Astrocyte of the spinal cord (primary cell): ENCODE results near the gene NDUFS1.
"Not testable (repeated sequence)": the region's sequence is repeated elsewhere in the genome, so short reads cannot be mapped to it uniquely, and the experiment has no call there.

Experiments used
- DNase-seq: peaks from one replicate; pipeline ENCODE4 v3.0.0; 2011; ENCODE audit warnings: low read depth, low spot score
- H3K4me3 ChIP-seq: 2 replicates; pipeline ENCODE4 v1.5.1; 2011; ENCODE audit warnings: low read depth, mild to moderate bottlenecking, low read length, moderate library complexity
- in situ Hi-C: cut with HindIII; loops from 2 replicates; pipeline ENCODE4 v1.10.0; 2017; ENCODE audit warnings: low sequenced_read_pairs
- TF ChIP-seq, protein P1 (sequence below): IDR thresholded peaks from 2 replicates; pipeline ENCODE4 v1.5.1; 2012; ENCODE audit warnings: low read depth, mild to moderate bottlenecking, low read length, inconsistent platforms

The NDUFS1 gene

DNA sequence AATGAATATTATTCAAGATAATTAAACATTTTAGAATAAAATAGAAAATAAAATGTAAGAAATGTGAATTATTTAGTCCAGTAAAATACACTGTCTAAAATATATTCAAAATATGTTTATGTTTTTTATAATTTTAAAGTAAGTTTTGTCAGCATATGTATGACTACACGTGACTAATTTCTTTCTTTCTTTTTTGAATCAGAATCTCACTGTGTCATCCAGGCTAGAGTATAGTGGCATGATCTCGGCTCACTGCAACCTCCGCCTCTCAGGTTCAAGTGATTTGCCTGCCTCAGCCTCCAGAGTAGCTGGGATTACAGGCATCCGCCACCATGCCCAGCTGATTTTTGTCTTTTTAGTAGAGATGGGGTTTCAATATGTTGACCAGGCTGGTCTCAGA lies 54.2 kb downstream of the NDUFS1 start:
- TF ChIP-seq, protein P1, sequence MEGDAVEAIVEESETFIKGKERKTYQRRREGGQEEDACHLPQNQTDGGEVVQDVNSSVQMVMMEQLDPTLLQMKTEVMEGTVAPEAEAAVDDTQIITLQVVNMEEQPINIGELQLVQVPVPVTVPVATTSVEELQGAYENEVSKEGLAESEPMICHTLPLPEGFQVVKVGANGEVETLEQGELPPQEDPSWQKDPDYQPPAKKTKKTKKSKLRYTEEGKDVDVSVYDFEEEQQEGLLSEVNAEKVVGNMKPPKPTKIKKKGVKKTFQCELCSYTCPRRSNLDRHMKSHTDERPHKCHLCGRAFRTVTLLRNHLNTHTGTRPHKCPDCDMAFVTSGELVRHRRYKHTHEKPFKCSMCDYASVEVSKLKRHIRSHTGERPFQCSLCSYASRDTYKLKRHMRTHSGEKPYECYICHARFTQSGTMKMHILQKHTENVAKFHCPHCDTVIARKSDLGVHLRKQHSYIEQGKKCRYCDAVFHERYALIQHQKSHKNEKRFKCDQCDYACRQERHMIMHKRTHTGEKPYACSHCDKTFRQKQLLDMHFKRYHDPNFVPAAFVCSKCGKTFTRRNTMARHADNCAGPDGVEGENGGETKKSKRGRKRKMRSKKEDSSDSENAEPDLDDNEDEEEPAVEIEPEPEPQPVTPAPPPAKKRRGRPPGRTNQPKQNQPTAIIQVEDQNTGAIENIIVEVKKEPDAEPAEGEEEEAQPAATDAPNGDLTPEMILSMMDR, result no peak
- H3K4me3 ChIP-seq, result no peak overlapping the region
- no peak for DNase-seq
- in situ Hi-C loops, result no loop called here

DNA sequence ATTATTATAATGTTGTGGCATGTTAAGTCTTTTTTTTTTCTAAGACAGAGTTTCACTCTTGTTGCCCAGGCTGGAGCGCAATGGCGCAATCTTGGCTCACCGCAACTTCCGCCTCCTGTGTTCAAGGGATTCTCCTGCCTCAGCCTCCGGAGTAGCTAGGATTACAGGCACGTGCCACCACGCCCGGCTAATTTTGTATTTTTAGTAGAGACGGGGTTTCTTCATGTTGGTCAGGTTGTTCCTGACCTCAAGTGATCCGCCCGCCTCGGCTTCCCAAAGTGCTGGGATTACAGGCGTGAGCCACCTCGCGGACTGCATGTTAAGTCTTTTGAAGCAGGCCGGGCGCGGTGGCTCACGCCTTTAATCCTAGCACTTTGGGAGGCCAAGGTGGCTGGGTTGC lies 60.4 kb downstream of the NDUFS1 start:
- H3K4me3 ChIP-seq, DNase-seq, in situ Hi-C loops: not testable (repeated sequence)

DNA sequence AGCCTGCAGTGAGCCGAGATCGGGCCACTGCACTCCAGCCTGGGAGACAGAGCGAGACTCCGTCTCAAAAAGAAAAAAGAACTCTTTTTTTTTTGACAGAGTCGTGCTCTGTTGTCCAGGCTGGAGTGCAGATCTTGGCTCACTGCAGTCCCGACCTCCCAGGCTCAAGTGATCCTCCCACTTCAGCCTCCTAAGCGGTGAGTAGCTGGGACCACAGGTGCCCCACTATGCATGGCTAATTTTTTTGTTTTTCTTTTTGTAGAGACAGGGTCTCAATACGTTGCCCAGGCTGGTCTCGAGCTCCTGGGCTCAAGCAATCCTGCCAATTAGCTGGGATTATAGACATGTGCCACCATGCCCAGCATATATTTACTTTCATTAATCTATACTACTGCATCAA lies 60.8 kb downstream of the NDUFS1 start:
- in situ Hi-C loops, result no loop called here
- no peak for DNase-seq

GRCh38 chr2:206096876-206097275 lies 62.4 kb downstream of the NDUFS1 start:
- H3K4me3 ChIP-seq, result no peak overlapping the region
- DNase-seq, result no peak
- TF ChIP-seq, protein P1, result no peak
- in situ Hi-C loops, result no loop called here

More for the DNA sequence above, 60.8 kb downstream of the NDUFS1 start:
- TF ChIP-seq, protein P1, result no peak
- no peak overlapping the region for H3K4me3 ChIP-seq

DNA sequence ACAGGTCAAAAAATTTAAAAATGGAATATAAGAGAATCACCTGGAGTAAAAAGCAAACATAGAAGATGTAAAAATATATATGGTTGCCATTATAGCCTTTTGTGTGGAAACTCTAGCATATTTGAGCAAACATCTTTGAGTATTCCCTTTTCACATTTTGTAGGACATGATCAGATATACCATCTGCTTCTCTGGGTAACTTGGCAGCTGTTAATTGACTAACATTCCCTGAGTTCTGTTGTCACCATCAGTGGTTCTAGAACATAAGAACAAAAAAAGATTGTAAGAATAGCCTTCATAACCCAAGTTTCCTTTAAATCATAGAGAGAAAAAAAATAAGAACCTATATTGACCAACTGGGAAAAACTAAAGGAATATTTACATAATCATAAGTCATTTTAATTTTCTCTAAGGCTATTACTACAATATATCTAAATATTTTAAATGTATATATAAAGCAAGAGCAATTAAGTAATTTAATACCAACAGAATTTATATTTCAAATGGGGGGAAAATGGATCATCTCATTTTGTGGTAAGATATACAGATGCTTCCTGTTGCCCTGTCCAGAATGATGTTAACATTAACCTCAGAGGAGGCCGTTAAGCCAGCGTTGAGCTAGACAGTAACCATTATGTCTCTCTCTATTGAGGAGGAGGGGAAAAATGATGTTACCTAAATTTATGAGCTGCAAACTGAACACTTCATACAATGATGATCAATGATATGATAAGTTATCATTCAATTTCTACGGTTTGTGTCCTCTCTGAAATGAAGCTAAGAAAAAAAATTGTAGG lies 63.5 kb downstream of the NDUFS1 start:
- no peak for DNase-seq
- TF ChIP-seq, protein P1, result no peak
- in situ Hi-C loops, result no loop called here
- H3K4me3 ChIP-seq, result no peak overlapping the region

DNA sequence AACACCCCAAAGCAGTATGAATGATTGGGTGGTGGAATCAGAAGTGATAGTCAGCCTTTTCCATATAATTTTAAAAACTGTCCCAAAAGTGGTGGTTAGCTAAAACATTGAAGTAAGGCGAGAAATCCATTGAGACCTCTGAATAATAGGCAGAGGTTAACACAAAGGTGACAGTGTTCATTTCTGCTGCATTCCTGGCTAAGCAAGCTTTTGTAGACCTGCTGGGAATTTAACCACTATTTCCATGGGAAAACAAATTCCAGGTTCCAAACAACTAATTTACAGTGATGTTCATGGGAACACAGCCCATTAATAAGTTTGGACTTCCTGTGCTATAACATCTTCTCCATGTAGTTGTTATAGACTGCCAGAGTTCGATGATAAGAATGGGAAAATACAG lies 66.9 kb downstream of the NDUFS1 start:
- in situ Hi-C loops, result no loop called here
- H3K4me3 ChIP-seq, result no peak overlapping the region
- TF ChIP-seq, protein P1, result no peak
- DNase-seq, result peak; percentile 22

DNA sequence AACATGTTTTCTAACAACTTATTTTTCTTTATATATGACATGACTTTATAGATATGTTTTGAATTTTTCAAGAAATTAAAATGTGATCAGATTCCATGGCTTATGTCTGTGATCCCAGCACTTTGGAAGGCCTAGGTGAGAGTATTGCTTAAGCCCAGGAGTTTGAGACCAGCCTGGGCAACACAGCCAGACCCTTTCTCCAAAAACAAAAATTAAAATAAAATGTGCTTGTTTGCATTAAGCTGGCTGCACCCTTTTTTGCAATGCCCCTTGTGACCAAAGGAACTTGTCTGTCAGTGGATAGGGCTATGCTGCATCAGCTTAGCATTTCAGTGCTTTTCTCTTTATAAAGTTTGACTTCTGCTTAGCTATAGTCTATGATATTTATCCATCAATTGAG lies 71.0 kb downstream of the NDUFS1 start:
- DNase-seq, result no peak
- in situ Hi-C loops, result no loop called here
- TF ChIP-seq, protein P1, result no peak
- no peak overlapping the region for H3K4me3 ChIP-seq
